Neural progenitor cell (in vitro differentiated cells): Measurements from ENCODE around the gene PLD2.

Experiments
- CTCF ChIP-seq: fragments of 200-600 bp; sonication (generic); IDR thresholded peaks from 2 replicates; pipeline ENCODE4 v1.5.1; 2017; ENCODE audit warnings: antibody characterized with exemption, mild to moderate bottlenecking
- EZH2 ChIP-seq: fragments of 200-600 bp; sonication (generic); IDR thresholded peaks from 2 replicates; pipeline ENCODE4 v1.6.1; 2017; ENCODE audit warnings: antibody characterized with exemption, mild to moderate bottlenecking, moderate library complexity

- TF ChIP-seq CTCF (no peak), EZH2 (no peak)
Observed at GRCh38 chr17:4800462-4801196, 6.3 kb upstream of the PLD2 start.
